Measurements from ENCODE around the gene RIMS1. TPM values are rescaled to one million over a fixed set of nuclear protein-coding genes. Genes with fewer than 3 reads are reported as not detected.

RIMS1 gene
- polyA plus RNA-seq, 1 experiment = 0.91 TPM

GRCh38 chr6:72218125-72218524, 331.8 kb downstream of the RIMS1 start:
- DNase-seq (ENCODE audit: low read depth, low spot score) = no peak
- H3K27me3 ChIP-seq (ENCODE audit: control insufficient read depth, insufficient read depth, low read length) = no peaks in the 10 kb centered on the region
- no peak overlapping the region for H3K27ac ChIP-seq (ENCODE audit: low read depth, low read length)
- peak; percentile 65 for TF ChIP-seq CTCF (IDR thresholded peaks at IDR 0.05; ENCODE audit: low read depth, low read length)
- CTCF ChIA-PET = interaction anchor here (0.5 to 1.7 kb wide), 3 partner anchors 9 to 1011 kb away, joined by 3 to 8 read pairs (median 3); no protein-coding TSS in a partner anchor
- H3K9me3 ChIP-seq (ENCODE audit: control insufficient read depth, insufficient read depth, low read length) = no peaks in the 10 kb centered on the region
- no peak overlapping the region for H3K4me3 ChIP-seq (ENCODE audit: low read depth, low read length)
- POLR2A ChIA-PET = no interaction called here

GRCh38 chr6:72219536-72219935, 333.2 kb downstream of the RIMS1 start:
- Histone ChIP-seq H3K27me3 (ENCODE audit: control insufficient read depth, insufficient read depth, low read length) (no peaks in the 10 kb centered on the region), H3K9me3 (ENCODE audit: control insufficient read depth, insufficient read depth, low read length) (no peaks in the 10 kb centered on the region), H3K4me3 (ENCODE audit: low read depth, low read length) (no peak overlapping the region), H3K27ac (ENCODE audit: low read depth, low read length) (no peak overlapping the region)
- CTCF ChIA-PET = no interaction called here
- TF ChIP-seq CTCF (IDR thresholded peaks at IDR 0.05; ENCODE audit: low read depth, low read length) = no peak
- no peak for DNase-seq (ENCODE audit: low read depth, low spot score)
- POLR2A ChIA-PET = no interaction called here

- H3K4me3 ChIP-seq (ENCODE audit: low read depth, low read length) = no peak overlapping the region
- CTCF ChIA-PET = no interaction called here
- no peak overlapping the region for H3K27ac ChIP-seq (ENCODE audit: low read depth, low read length)
- no peaks in the 10 kb centered on the region for H3K9me3 ChIP-seq (ENCODE audit: control insufficient read depth, insufficient read depth, low read length)
- DNase-seq (ENCODE audit: low read depth, low spot score) = no peak
- no peak for TF ChIP-seq CTCF (IDR thresholded peaks at IDR 0.05; ENCODE audit: low read depth, low read length)
- no peaks in the 10 kb centered on the region for H3K27me3 ChIP-seq (ENCODE audit: control insufficient read depth, insufficient read depth, low read length)
- POLR2A ChIA-PET = interaction anchor here (0.7 kb wide), 1 partner anchor 18 kb away, joined by 3 read pairs; no protein-coding TSS in a partner anchor
These were observed 351.7 kb downstream of the RIMS1 start for GRCh38 chr6:72238021-72238420.

GRCh38 chr6:72238900-72239299, 352.6 kb downstream of the RIMS1 start:
- DNase-seq (ENCODE audit: low read depth, low spot score) = no peak

GRCh38 chr6:72245565-72245964, 359.2 kb downstream of the RIMS1 start:
- Histone ChIP-seq H3K9me3 (ENCODE audit: control insufficient read depth, insufficient read depth, low read length) (no peaks in the 10 kb centered on the region), H3K27ac (ENCODE audit: low read depth, low read length) (no peak overlapping the region), H3K4me3 (ENCODE audit: low read depth, low read length) (no peak overlapping the region), H3K27me3 (ENCODE audit: control insufficient read depth, insufficient read depth, low read length) (no peaks in the 10 kb centered on the region)
- DNase-seq (ENCODE audit: low read depth, low spot score) = no peak
- POLR2A ChIA-PET = no interaction called here
- CTCF ChIA-PET = no interaction called here
- TF ChIP-seq CTCF (IDR thresholded peaks at IDR 0.05; ENCODE audit: low read depth, low read length) = no peak

More at GRCh38 chr6:72238900-72239299, 352.6 kb downstream of the RIMS1 start:
- Histone ChIP-seq H3K27ac (ENCODE audit: low read depth, low read length) (no peak overlapping the region), H3K27me3 (ENCODE audit: control insufficient read depth, insufficient read depth, low read length) (no peaks in the 10 kb centered on the region), H3K4me3 (ENCODE audit: low read depth, low read length) (no peak overlapping the region), H3K9me3 (ENCODE audit: control insufficient read depth, insufficient read depth, low read length) (no peaks in the 10 kb centered on the region)
- ChIA-PET POLR2A (no interaction called here), CTCF (no interaction called here)
- TF ChIP-seq CTCF (IDR thresholded peaks at IDR 0.05; ENCODE audit: low read depth, low read length) = no peak
